Stimulated activated CD8-positive, alpha-beta memory T cell treated with anti-CD3 and anti-CD28 coated beads, Interleukin-7, amount 100 ng/mL, for 4 hours (primary cell): Measurements from ENCODE around the gene LPAR3.
A peak's percentile ranks its signal among the peaks of the same experiment; 100 is the strongest.

Experiments
- DNase-seq, 2 donors: peaks; one replicate each; pipeline ENCODE4 v3.0.0-alpha.2; 2020; ENCODE audit warnings: low read depth in 2 of 2

Gene LPAR3

GRCh38 chr1:84827976-84828375, 65.0 kb downstream of the LPAR3 start:
- no peak for DNase-seq

GRCh38 chr1:84827555-84827954, 65.5 kb downstream of the LPAR3 start:
- DNase-seq, result no peak

- no peak for DNase-seq
Observed at GRCh38 chr1:84825161-84825560, 67.8 kb downstream of the LPAR3 start.

DNA sequence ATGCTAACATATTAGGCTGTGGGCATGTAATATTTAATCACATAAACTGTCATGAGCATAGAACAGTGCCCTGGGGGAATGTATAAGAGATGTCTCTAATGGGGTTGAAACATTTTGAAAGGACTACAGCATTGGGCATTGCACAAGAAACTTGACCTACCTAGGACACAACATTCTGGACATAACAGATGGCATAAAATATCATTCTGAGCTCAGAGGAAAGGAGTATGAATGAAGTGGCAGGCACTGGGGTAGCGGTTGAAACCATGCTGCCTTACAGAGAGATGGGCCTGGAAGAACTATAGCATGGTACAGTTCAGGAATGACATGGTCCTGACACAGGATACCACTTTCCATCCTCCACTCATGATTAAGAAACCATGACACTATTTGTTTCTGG, 69.0 kb downstream of the LPAR3 start:
- DNase-seq, result no peak

GRCh38 chr1:84823511-84823910, 69.5 kb downstream of the LPAR3 start:
- no peak for DNase-seq

GRCh38 chr1:84810343-84810742, 82.7 kb downstream of the LPAR3 start:
- no peak for DNase-seq

- no peak for DNase-seq
Observed at GRCh38 chr1:84809023-84809422, 84.0 kb downstream of the LPAR3 start.

DNA sequence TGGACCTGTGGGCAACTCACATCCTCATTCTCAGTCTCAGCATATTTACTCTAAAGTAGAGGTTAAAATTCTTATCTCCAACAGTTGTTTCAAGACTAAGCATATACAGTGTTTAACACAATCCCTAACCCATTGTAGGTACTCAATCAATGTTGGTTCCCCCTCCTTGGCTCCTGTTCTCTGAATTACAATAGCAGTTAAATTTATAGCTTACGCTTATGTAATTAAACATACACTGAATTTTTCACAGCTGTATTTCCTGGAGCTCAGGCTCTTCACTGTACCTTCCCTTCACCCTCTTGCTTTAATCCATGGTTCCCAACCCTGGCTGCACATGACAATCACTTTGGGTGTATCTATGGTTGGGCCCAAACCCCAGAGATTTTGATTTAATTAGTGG, 89.4 kb downstream of the LPAR3 start:
- DNase-seq, result no peak

DNA sequence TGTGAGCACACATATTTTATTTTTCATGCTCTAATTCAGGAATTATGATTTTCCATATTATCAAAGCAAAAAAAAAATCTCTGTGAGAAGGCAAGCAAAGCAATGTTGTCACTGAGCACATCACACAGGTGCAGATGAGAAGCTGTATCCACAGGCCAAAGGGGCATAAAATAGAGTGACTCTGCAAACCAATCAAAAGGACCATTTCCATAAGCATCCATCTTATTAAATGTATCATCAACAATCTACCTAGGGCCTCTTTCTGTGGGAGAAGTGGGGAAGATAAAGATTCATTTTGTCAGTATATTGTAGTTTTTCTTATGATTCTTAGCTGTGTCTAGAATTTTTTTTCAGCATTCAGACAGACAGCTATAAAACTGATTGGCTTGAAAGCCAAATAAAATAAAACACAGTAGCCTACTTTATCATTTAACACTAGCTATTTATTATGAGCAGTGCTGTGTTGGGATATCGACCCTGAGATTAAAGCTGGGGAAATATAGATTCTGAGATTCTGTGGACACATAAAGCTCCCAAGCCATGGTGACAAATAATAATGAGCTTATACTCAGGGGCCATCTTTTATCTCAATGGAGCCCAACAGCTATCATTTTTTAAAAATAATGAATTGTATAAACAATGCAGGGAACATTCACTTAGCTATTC, 90.3 kb downstream of the LPAR3 start:
- DNase-seq, result no peak

DNA sequence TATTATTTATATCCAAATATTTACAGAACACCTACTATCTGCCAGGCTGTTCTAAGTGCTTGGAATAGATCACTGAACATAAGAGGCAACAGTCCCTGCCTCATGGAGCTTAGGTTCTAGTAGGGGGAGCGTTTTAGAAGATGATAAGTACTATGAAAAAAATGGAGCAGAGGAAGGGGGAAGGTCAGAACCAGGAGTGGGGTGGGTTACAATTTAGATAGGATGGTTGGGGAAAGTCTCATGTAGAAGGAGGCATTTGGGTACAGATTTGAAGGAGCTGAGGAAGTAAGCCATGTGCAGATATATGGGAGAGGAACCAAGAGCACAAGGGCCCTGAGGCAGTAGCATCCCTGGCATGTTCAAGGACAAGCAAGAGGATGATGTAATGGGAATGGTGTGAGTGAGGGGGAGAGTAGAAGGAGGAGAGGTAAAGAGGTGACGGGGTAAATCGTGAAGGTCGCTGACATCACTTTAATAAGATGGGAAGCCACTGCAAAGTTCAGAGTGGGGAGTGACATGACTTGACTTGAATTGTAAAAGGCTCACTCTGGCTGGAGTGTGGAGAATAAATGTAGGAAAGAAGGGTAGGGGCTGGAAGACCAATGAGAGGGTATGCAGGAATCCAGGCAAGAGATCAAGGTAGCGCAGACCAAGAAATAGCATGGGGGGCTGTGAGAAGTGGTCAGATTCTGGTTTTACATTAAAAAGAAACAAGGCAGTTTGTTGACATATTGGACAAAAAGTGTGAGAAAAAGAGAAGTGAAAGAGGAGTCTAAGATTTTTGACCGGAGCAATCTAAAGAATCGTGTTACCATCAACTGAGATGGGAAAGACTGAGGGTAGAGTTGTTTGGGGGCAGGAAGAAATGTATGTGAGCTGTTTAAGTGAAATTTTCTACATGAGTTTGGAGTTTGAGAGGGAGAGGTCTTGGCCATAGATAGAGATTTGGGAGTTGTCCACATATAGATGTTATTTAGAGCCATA, 92.6 kb downstream of the LPAR3 start:
- no peak for DNase-seq

DNA sequence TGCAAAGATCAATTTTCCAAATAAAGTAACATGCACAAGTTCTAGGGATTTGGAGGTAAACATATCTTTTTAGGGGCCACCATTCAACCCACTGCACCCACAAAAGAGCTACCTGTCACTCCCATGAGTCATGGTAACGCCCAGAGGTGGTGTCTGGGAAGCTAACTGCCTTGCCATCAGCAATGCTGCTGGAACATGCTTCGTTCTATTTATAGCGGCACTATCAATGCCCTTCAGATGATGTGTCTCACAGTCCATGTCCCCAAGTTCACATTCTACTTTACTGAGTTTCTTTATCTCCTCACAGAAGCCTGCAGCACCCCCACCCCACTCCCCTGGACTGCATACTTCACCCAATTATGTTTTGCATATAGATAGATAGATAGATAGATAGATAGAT, 95.4 kb downstream of the LPAR3 start:
- DNase-seq, result no peak

- DNase-seq, result no peak
Observed at GRCh38 chr1:84795966-84796600, 96.9 kb downstream of the LPAR3 start.

DNA sequence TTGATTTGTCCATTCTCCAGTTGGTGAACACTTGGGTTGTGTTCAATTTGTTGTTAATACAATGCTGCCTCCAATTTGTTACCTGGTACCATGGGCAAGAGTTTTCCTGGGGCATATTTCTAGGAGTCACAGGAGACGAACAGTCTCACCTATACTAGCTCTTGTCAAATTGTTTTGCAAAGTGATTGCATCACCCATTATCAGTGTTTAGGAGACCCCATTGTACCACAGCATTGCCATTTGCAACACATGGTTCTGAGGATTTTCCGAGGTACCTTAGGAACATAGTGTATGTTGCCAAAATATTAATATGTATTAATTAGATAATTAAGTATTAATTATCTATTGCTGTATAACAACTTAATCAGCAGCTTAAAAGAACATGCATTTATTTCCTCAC, 97.8 kb downstream of the LPAR3 start:
- DNase-seq, result no peak

DNA sequence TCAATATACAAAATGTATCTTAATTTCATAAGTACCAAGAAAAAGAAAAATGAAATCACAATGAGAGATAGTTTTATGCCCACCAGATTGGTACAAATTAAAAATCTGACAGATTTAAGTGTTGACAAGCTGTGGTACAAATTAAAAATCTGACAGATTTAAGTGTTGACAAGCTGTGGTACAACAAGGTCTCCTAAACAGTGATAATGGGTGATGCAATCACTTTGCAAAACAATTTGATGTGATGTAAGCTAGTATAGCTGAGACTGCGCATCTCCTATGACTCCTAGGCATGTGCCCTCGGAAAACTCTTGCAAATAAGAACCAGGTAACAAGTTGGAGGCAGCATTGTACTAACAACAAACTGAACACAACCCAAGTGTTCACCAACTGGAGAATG, 100.6 kb downstream of the LPAR3 start:
- no peak for DNase-seq

GRCh38 chr1:84789014-84789413, 104.0 kb downstream of the LPAR3 start:
- DNase-seq, result no peak

GRCh38 chr1:84785271-84786036, 107.6 kb downstream of the LPAR3 start:
- no peak for DNase-seq

DNA sequence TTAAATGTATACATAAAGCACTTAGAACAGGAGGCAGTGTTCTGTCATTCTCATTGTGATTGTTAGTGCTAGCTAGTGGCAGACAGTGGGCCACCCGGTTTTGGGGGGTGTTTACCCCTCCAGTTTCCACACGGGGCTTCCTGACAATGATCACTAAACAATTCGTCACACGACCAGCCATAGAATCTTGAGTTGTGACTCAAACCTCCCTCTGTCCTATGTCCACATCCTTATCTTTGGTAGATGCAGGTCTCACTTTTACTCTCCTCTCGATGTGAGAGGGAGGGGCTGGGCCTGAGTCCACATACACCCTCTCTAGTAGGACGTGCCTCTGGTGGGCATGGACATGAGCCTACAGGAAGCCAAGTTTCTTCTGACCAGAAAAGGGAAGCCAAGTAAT, 110.1 kb downstream of the LPAR3 start:
- no peak for DNase-seq

GRCh38 chr1:84781946-84782771, 110.8 kb downstream of the LPAR3 start:
- DNase-seq, result peak; percentile 52 to 62

- DNase-seq, result no peak
Observed at GRCh38 chr1:84780000-84780716, 112.8 kb downstream of the LPAR3 start.

- DNase-seq, result no peak
Observed at GRCh38 chr1:84776639-84777038, 116.4 kb downstream of the LPAR3 start.
